Stomach (tissue), 4 donors: ENCODE data around the gene CLDN11.

ENCODE experiments used
- EP300 ChIP-seq: sonication (generic); formaldehyde crosslinking; IDR thresholded peaks from one replicate; pipeline ENCODE4 v1.6.1; 2017; ENCODE audit warnings: antibody characterized with exemption
- POLR2A ChIP-seq, 4 donors: fragments of 450-650 bp; IDR thresholded peaks; one replicate each; pipeline ENCODE4 v1.6.1; 2016; ENCODE audit warnings: antibody characterized with exemption in 4 of 4, control low read depth in 2 of 4, mild to moderate bottlenecking in 1 of 4, moderate library complexity in 1 of 4
- TF ChIP-seq, protein P1 (sequence below), 7 experiments: fragments of 450-650 bp in 4 of 7; fragments of 200-600 bp in 3 of 7; sonication (generic) in 3 of 7; IDR thresholded peaks; one replicate each; pipeline ENCODE4 v1.5.1; 2016 to 2019; ENCODE audit warnings: antibody characterized with exemption in 7 of 7, control low read depth in 2 of 7, mild to moderate bottlenecking in 1 of 7

- TF ChIP-seq EP300 (no peak), POLR2A (IDR thresholded peaks at IDR 0.05) (no peak)
- TF ChIP-seq, protein P1, sequence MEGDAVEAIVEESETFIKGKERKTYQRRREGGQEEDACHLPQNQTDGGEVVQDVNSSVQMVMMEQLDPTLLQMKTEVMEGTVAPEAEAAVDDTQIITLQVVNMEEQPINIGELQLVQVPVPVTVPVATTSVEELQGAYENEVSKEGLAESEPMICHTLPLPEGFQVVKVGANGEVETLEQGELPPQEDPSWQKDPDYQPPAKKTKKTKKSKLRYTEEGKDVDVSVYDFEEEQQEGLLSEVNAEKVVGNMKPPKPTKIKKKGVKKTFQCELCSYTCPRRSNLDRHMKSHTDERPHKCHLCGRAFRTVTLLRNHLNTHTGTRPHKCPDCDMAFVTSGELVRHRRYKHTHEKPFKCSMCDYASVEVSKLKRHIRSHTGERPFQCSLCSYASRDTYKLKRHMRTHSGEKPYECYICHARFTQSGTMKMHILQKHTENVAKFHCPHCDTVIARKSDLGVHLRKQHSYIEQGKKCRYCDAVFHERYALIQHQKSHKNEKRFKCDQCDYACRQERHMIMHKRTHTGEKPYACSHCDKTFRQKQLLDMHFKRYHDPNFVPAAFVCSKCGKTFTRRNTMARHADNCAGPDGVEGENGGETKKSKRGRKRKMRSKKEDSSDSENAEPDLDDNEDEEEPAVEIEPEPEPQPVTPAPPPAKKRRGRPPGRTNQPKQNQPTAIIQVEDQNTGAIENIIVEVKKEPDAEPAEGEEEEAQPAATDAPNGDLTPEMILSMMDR (IDR thresholded peaks at IDR 0.05): peak in 1 of 7 experiments; percentile 5
Observed at GRCh38 chr3:170418422-170419398, at the start of gene CLDN11.
